H9 (cell line): ENCODE measurements around the gene CCDC85B. TPM values are rescaled to one million over a fixed set of nuclear protein-coding genes. Genes with fewer than 3 reads are reported as not detected.

Experiments used
- DNase-seq: peaks from one replicate; pipeline ENCODE4 v3.0.0-alpha.2; 2017
- H2AFZ ChIP-seq: one replicate; pipeline ENCODE4 v1.6.1; 2013; ENCODE audit warnings: mild to moderate bottlenecking, low read length, control low read depth, moderate library complexity
- H2AK5ac ChIP-seq: 2 replicates; pipeline ENCODE4 v1.6.1; 2013; ENCODE audit warnings: low read length, control low read depth, mixed read lengths; ENCODE audit not compliant: insufficient read length
- H2BK120ac ChIP-seq: one replicate; pipeline ENCODE4 v1.6.1; 2013; ENCODE audit warnings: low read depth, mild to moderate bottlenecking, low read length, control low read depth, inconsistent platforms; ENCODE audit not compliant: poor library complexity, severe bottlenecking
- H2BK12ac ChIP-seq: 2 replicates; pipeline ENCODE4 v1.6.1; 2013; ENCODE audit warnings: low read length, control low read depth, mixed read lengths, low read depth; ENCODE audit not compliant: insufficient read length
- H2BK15ac ChIP-seq: 2 replicates; pipeline ENCODE4 v1.6.1; 2013; ENCODE audit warnings: low read depth, low read length, control low read depth
- H2BK20ac ChIP-seq: one replicate; pipeline ENCODE4 v1.6.1; 2013; ENCODE audit warnings: low read depth, mild to moderate bottlenecking, low read length, control low read depth, inconsistent platforms; ENCODE audit not compliant: poor library complexity, severe bottlenecking
- H2BK5ac ChIP-seq: 2 replicates; pipeline ENCODE4 v1.6.1; 2013; ENCODE audit warnings: low read length, control low read depth, mixed read lengths; ENCODE audit not compliant: insufficient read length
- H3K14ac ChIP-seq: 2 replicates; pipeline ENCODE4 v1.6.1; 2013; ENCODE audit warnings: low read length, control low read depth; ENCODE audit not compliant: insufficient read depth
- H3K18ac ChIP-seq: 2 replicates; pipeline ENCODE4 v1.6.1; 2013; ENCODE audit warnings: low read depth, mild to moderate bottlenecking, mixed read lengths, low read length, control low read depth; ENCODE audit not compliant: insufficient read length
- H3K23ac ChIP-seq: 2 replicates; pipeline ENCODE4 v1.6.1; 2013; ENCODE audit warnings: low read length, control low read depth, mixed read lengths, low read depth; ENCODE audit not compliant: insufficient read length
- H3K23me2 ChIP-seq: 2 replicates; pipeline ENCODE4 v1.6.1; 2013; ENCODE audit warnings: low read depth, mild to moderate bottlenecking, mixed read lengths, low read length, control low read depth; ENCODE audit not compliant: insufficient read length, poor library complexity, severe bottlenecking
- H3K27ac ChIP-seq: 2 replicates; pipeline ENCODE4 v1.5.1; 2013; ENCODE audit warnings: low read length, control low read depth, mixed read lengths, low read depth; ENCODE audit not compliant: insufficient read length
- H3K27me3 ChIP-seq: 2 replicates; pipeline ENCODE4 v1.6.1; 2013; ENCODE audit warnings: low read length, control low read depth, inconsistent platforms; ENCODE audit not compliant: insufficient read depth
- H3K4ac ChIP-seq: 2 replicates; pipeline ENCODE4 v1.6.1; 2013; ENCODE audit warnings: low read depth, mild to moderate bottlenecking, control low read depth, inconsistent platforms, low read length, moderate library complexity
- H3K4me1 ChIP-seq: 2 replicates; pipeline ENCODE4 v1.6.1; 2013; ENCODE audit warnings: low read length, control low read depth, inconsistent platforms; ENCODE audit not compliant: insufficient read depth
- H3K4me2 ChIP-seq: 2 replicates; pipeline ENCODE4 v1.6.1; 2013; ENCODE audit warnings: low read length, control low read depth, mixed read lengths; ENCODE audit not compliant: insufficient read length, insufficient read depth
- H3K56ac ChIP-seq: 2 replicates; pipeline ENCODE4 v1.6.1; 2013; ENCODE audit warnings: low read depth, mild to moderate bottlenecking, mixed read lengths, low read length, control low read depth; ENCODE audit not compliant: insufficient read length
- H3K79me1 ChIP-seq: 2 replicates; pipeline ENCODE4 v1.6.1; 2013; ENCODE audit warnings: low read depth, mild to moderate bottlenecking, moderate library complexity, low read length, control low read depth, inconsistent platforms; ENCODE audit not compliant: insufficient read depth, poor library complexity, severe bottlenecking
- H3K79me2 ChIP-seq: 2 replicates; pipeline ENCODE4 v1.6.1; 2013; ENCODE audit warnings: low read length, control low read depth, inconsistent platforms; ENCODE audit not compliant: insufficient read depth
- H3K9ac ChIP-seq: 2 replicates; pipeline ENCODE4 v1.6.1; 2013; ENCODE audit warnings: low read length, control low read depth, mixed read lengths; ENCODE audit not compliant: insufficient read length; ENCODE audit errors: extremely low read depth
- H3K9me3 ChIP-seq: one replicate; pipeline ENCODE4 v1.6.1; 2013; ENCODE audit warnings: low read depth, low read length, inconsistent platforms; ENCODE audit not compliant: control insufficient read depth
- H3T11ph ChIP-seq: one replicate; pipeline ENCODE4 v1.6.1; 2013; ENCODE audit warnings: mild to moderate bottlenecking, low read length, control low read depth, inconsistent platforms
- H4K20me1 ChIP-seq: one replicate; pipeline ENCODE4 v1.6.1; 2013; ENCODE audit not compliant: control insufficient read depth, insufficient read length, insufficient read depth
- H4K5ac ChIP-seq: 2 replicates; pipeline ENCODE4 v1.6.1; 2013; ENCODE audit warnings: low read depth, mild to moderate bottlenecking, mixed read lengths, low read length, control low read depth; ENCODE audit not compliant: insufficient read length
- H4K8ac ChIP-seq: replicated peaks from 2 replicates; pipeline ENCODE4 v1.6.1; 2013; ENCODE audit warnings: low read length, control low read depth, mixed read lengths, low read depth; ENCODE audit not compliant: insufficient read length
- H4K91ac ChIP-seq: 2 replicates; pipeline ENCODE4 v1.6.1; 2013; ENCODE audit warnings: low read depth, mild to moderate bottlenecking, moderate library complexity, mixed read lengths, low read length, control low read depth; ENCODE audit not compliant: insufficient read length
- H3K27ac Mint-ChIP-seq, 3 experiments: 2 replicates in 2 of 3; 3 replicates in 1 of 3; pipeline ENCODE4 v1.8.0; 2020 to 2021; ENCODE audit warnings: mixed read lengths in 3 of 3, mild to moderate bottlenecking in 1 of 3, moderate library complexity in 1 of 3
- H3K27me3 Mint-ChIP-seq: 2 replicates; pipeline ENCODE4 v1.8.0; 2021; ENCODE audit warnings: low read depth, mild to moderate bottlenecking, moderate library complexity, mixed read lengths
- H3K36me3 Mint-ChIP-seq, 3 experiments: 2 replicates in 2 of 3; 3 replicates in 1 of 3; pipeline ENCODE4 v1.8.0; 2020 to 2021; ENCODE audit warnings: low read depth in 3 of 3, mixed read lengths in 3 of 3; ENCODE audit not compliant: insufficient read depth in 1 of 3
- H3K4me1 Mint-ChIP-seq, 2 experiments: 2 replicates each; pipeline ENCODE4 v1.8.0; 2020; ENCODE audit warnings: mixed read lengths in 2 of 2
- H3K4me3 Mint-ChIP-seq, 2 experiments: 2 replicates in 1 of 2; 3 replicates in 1 of 2; pipeline ENCODE4 v1.8.0; 2020 to 2021; ENCODE audit warnings: mild to moderate bottlenecking in 2 of 2, mixed read lengths in 2 of 2, moderate library complexity in 1 of 2
- H3K9me3 Mint-ChIP-seq, 2 experiments: 2 replicates in 1 of 2; 3 replicates in 1 of 2; pipeline ENCODE4 v1.8.0; 2020; ENCODE audit warnings: mild to moderate bottlenecking in 2 of 2, mixed read lengths in 2 of 2, moderate library complexity in 1 of 2
- WGBS: extraction: QIAGEN DNeasy Blood & Tissue Kit; methylation state at CpG from one replicate; pipeline ENCODE4 v1.1.7; 2013; ENCODE audit warnings: missing lambda C conversion rate, low lambda C conversion rate, mixed read lengths; ENCODE audit not compliant: insufficient read length; ENCODE audit errors: extremely low coverage; 5-methylcytosine and 5-hydroxymethylcytosine counted together
- total RNA-seq: library from RNA; stranded (reverse); gene quantifications from 2 replicates; pipeline ENCODE4 v1.2.1, GENCODE V29; 2021
- TF ChIP-seq, protein P1 (sequence below): fragments of 200-600 bp; sonication (generic); conservative IDR thresholded peaks from 3 replicates; pipeline ENCODE4 v1.8.0; 2021; ENCODE audit warnings: antibody characterized with exemption, mild to moderate bottlenecking

CCDC85B gene
- total RNA-seq, 1 experiment from 2014 or later = 23.3 TPM

- no peak overlapping the region for H2AFZ ChIP-seq
- H3K4me2 ChIP-seq = no peak overlapping the region
- H4K20me1 ChIP-seq = no peaks in the 10 kb centered on the region
- H3K56ac ChIP-seq = no peak overlapping the region
- no CpG with 5 or more reads among the region's 8 CpGs for WGBS
- H2BK5ac ChIP-seq = no peak overlapping the region
- H3K27ac ChIP-seq = no peak overlapping the region
- no peak overlapping the region for H4K91ac ChIP-seq
- TF ChIP-seq, protein P1, sequence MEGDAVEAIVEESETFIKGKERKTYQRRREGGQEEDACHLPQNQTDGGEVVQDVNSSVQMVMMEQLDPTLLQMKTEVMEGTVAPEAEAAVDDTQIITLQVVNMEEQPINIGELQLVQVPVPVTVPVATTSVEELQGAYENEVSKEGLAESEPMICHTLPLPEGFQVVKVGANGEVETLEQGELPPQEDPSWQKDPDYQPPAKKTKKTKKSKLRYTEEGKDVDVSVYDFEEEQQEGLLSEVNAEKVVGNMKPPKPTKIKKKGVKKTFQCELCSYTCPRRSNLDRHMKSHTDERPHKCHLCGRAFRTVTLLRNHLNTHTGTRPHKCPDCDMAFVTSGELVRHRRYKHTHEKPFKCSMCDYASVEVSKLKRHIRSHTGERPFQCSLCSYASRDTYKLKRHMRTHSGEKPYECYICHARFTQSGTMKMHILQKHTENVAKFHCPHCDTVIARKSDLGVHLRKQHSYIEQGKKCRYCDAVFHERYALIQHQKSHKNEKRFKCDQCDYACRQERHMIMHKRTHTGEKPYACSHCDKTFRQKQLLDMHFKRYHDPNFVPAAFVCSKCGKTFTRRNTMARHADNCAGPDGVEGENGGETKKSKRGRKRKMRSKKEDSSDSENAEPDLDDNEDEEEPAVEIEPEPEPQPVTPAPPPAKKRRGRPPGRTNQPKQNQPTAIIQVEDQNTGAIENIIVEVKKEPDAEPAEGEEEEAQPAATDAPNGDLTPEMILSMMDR = no peak
- H4K8ac ChIP-seq = no peak overlapping the region
- H4K5ac ChIP-seq = no peak overlapping the region
- H2BK12ac ChIP-seq = no peak overlapping the region
- peaks cover 15% of the 10 kb centered on the region; the same call in 1 of the 2 replicates for H3K27me3 ChIP-seq
- no peak overlapping the region for H3T11ph ChIP-seq
- H3K4ac ChIP-seq = no peak overlapping the region
- no peak overlapping the region for H3K14ac ChIP-seq
- Mint-ChIP-seq H3K4me1 (peaks cover 13 to 17% of the 10 kb centered on the region in 2 experiments), H3K36me3 (no peaks in the 10 kb centered on the region), H3K27ac (no peak overlapping the region), H3K4me3 (no peak overlapping the region), H3K27me3 (peaks cover 87% of the 10 kb centered on the region), H3K9me3 (no peaks in the 10 kb centered on the region; a peak in 1 of 5 replicates)
- H3K9me3 ChIP-seq = no peaks in the 10 kb centered on the region
- no peak overlapping the region for H2AK5ac ChIP-seq
- H2BK120ac ChIP-seq = no peak overlapping the region
- H3K79me1 ChIP-seq = no peaks in the 10 kb centered on the region
- no peak overlapping the region for H3K23ac ChIP-seq
- H3K79me2 ChIP-seq = no peaks in the 10 kb centered on the region
- H2BK15ac ChIP-seq = no peak overlapping the region
- H2BK20ac ChIP-seq = no peak overlapping the region
- no peak overlapping the region for H3K18ac ChIP-seq
- H3K23me2 ChIP-seq = peaks cover 9% of the 10 kb centered on the region
- DNase-seq = no peak
- no peaks in the 10 kb centered on the region for H3K4me1 ChIP-seq
- H3K9ac ChIP-seq = no peak overlapping the region
Observed at GRCh38 chr11:65903715-65904114, 13.2 kb downstream of the CCDC85B start.
